ENCODE data around the gene NPAS2. TPM values are rescaled to one million over a fixed set of nuclear protein-coding genes. Genes with fewer than 3 reads are reported as not detected.

Gene NPAS2
- total RNA-seq, 2 donors from 2014 or later, result 33.9 to 38.3 TPM

- Histone ChIP-seq H3K9me3 (no peaks in the 10 kb centered on the region), H3K27ac (no peak overlapping the region), H3K27me3 (no peaks in the 10 kb centered on the region), H3K36me3 (no peaks in the 10 kb centered on the region), H3K9ac (ENCODE audit: low read depth in 2 of 2, low read length in 2 of 2) (no peak overlapping the region), H3K4me1 (no peaks in the 10 kb centered on the region), H3K4me3 (no peak overlapping the region)
- DNase-seq, result no peak
- intact Hi-C loops (cut with DNase I), result loop anchor here (2.0 to 5.0 kb wide), 2 partner anchors 114 to 169 kb away; no protein-coding TSS in a partner anchor
- TF ChIP-seq CTCF (IDR thresholded peaks at IDR 0.05), result peak; percentile 34
These were observed 218.7 kb downstream of the NPAS2 start for GRCh38 chr2:101038455-101039255.

- no peaks in the 10 kb centered on the region for H3K27me3 ChIP-seq
- no peaks in the 10 kb centered on the region for H3K4me1 ChIP-seq
- H3K9me3 ChIP-seq, result no peaks in the 10 kb centered on the region
- no peaks in the 10 kb centered on the region for H3K36me3 ChIP-seq
- no peak for DNase-seq
- intact Hi-C loops (cut with DNase I), result no loop called here
- H3K9ac ChIP-seq (ENCODE audit: low read depth in 2 of 2, low read length in 2 of 2), result no peak overlapping the region
- no peak overlapping the region for H3K4me3 ChIP-seq
- H3K27ac ChIP-seq, result no peak overlapping the region
- TF ChIP-seq CTCF (IDR thresholded peaks at IDR 0.05), result no peak
These were observed 220.1 kb downstream of the NPAS2 start for GRCh38 chr2:101040072-101040471.

GRCh38 chr2:101040761-101041160 lies 220.8 kb downstream of the NPAS2 start:
- intact Hi-C loops (cut with DNase I), result no loop called here

GRCh38 chr2:101041413-101041812 lies 221.5 kb downstream of the NPAS2 start:
- Histone ChIP-seq H3K27ac (no peak overlapping the region), H3K36me3 (no peaks in the 10 kb centered on the region), H3K4me3 (no peak overlapping the region), H3K9ac (ENCODE audit: low read depth in 2 of 2, low read length in 2 of 2) (no peak overlapping the region), H3K9me3 (no peaks in the 10 kb centered on the region), H3K4me1 (no peaks in the 10 kb centered on the region), H3K27me3 (no peaks in the 10 kb centered on the region)
- TF ChIP-seq CTCF (IDR thresholded peaks at IDR 0.05), result no peak
- intact Hi-C loops (cut with DNase I), result no loop called here
- DNase-seq, result no peak

More at GRCh38 chr2:101040761-101041160, 220.8 kb downstream of the NPAS2 start:
- no peak overlapping the region for H3K9ac ChIP-seq (ENCODE audit: low read depth in 2 of 2, low read length in 2 of 2)
- H3K9me3 ChIP-seq, result no peaks in the 10 kb centered on the region
- no peak overlapping the region for H3K4me3 ChIP-seq
- no peaks in the 10 kb centered on the region for H3K4me1 ChIP-seq
- H3K36me3 ChIP-seq, result no peaks in the 10 kb centered on the region
- no peak overlapping the region for H3K27ac ChIP-seq
- DNase-seq, result no peak
- TF ChIP-seq CTCF (IDR thresholded peaks at IDR 0.05), result no peak
- no peaks in the 10 kb centered on the region for H3K27me3 ChIP-seq

GRCh38 chr2:101045330-101045729 lies 225.4 kb downstream of the NPAS2 start:
- H3K27me3 ChIP-seq, result no peaks in the 10 kb centered on the region
- intact Hi-C loops (cut with DNase I), result no loop called here
- no peak for TF ChIP-seq CTCF (IDR thresholded peaks at IDR 0.05)
- H3K9me3 ChIP-seq, result no peaks in the 10 kb centered on the region
- H3K27ac ChIP-seq, result no peak overlapping the region
- no peaks in the 10 kb centered on the region for H3K36me3 ChIP-seq
- H3K4me3 ChIP-seq, result no peak overlapping the region
- no peaks in the 10 kb centered on the region for H3K4me1 ChIP-seq
- H3K9ac ChIP-seq (ENCODE audit: low read depth in 2 of 2, low read length in 2 of 2), result no peak overlapping the region
- DNase-seq, result no peak

Other genes starting within 250 kb of the NPAS2 start
- 1,000 to 10,000 TPM; 1,042 to 1,184 TPM for gene RPL31, start 182.2 kb downstream of the NPAS2 start, total RNA-seq